Measurements from ENCODE around the gene DUOX1. TPM values are rescaled to one million over a fixed set of nuclear protein-coding genes. Genes with fewer than 3 reads are reported as not detected.

The DUOX1 gene
- total and polyA plus RNA-seq, 2 donors (not counting 3 experiments of a cell fraction or from before 2014, with no cell fraction given): not detected

DNA sequence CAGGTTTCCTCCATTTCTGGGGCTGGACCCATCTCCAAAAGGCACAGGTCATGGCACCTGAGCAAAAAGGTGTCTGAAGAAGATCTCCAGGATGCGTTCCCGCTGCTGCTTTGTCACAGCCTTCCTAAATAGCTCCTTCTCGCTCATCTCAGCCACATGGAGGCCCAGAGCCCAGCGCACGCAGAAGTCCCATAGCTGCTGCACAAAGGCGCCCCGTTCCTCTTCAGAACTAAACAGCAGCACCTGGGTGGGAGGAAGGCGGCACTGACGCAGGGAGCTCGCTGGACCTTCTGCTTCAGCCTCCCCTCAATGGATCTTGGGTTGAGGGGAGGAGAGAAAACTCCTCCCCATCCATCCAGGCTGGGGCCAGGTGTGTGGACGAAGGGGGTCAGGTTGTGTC lies 24.2 kb upstream of the DUOX1 start:
- Histone ChIP-seq H2AFZ (ENCODE audit: low read depth, low read length) (no peak overlapping the region), H3K9me3 (replicated peaks; ENCODE audit: control insufficient read depth, insufficient read depth, low read length) (no peaks in the 10 kb centered on the region), H3K9ac (replicated peaks; ENCODE audit: extremely low read depth, insufficient read depth, low read length) (no peak overlapping the region), H4K20me1 (replicated peaks; ENCODE audit: control insufficient read depth, extremely low read depth, insufficient read depth, low read length) (no peaks in the 10 kb centered on the region), H3K4me1 (ENCODE audit: control insufficient read depth, extremely low read depth, insufficient read depth, low read length) (no peaks in the 10 kb centered on the region), H3K4me3 (replicated peaks in 1 of 3; ENCODE audit: insufficient read depth in 1 of 3, low read depth in 1 of 3, low read length in 3 of 3) (no peak overlapping the region), H3K4me2 (ENCODE audit: insufficient read depth, low read length) (no peak overlapping the region), H3K27me3 (ENCODE audit: control insufficient read depth in 2 of 2, insufficient read depth in 2 of 2, low read length in 2 of 2) (peaks cover 16 to 34% of the 10 kb centered on the region in 2 experiments), H3K36me3 (ENCODE audit: control insufficient read depth in 2 of 2, extremely low read depth in 1 of 2, insufficient read depth in 2 of 2, low read length in 2 of 2) (no peaks in the 10 kb centered on the region), H3K27ac (ENCODE audit: insufficient read depth, low read depth, low read length) (no peak overlapping the region), H3K9me1 (replicated peaks; ENCODE audit: control insufficient read depth, extremely low read depth, insufficient read depth, low read length) (no peaks in the 10 kb centered on the region), H3K79me2 (ENCODE audit: control insufficient read depth, insufficient read depth, low read length) (no peaks in the 10 kb centered on the region)
- no peak for FAIRE-seq
- ChIA-PET CTCF (interaction anchor here (1.6 to 2.7 kb wide), 2 partner anchors 13 to 17 kb away, joined by 4 to 18 read pairs; no protein-coding TSS in a partner anchor), POLR2A (no interaction called here)
- intact Hi-C loops (cut with micrococcal nuclease) (no loop called here), dilution Hi-C loops (cut with MboI; ENCODE audit: extremely low pct_ligation_motif_present, low sequenced_read_pairs) (no loop called here)
- TF ChIP-seq, protein P1, sequence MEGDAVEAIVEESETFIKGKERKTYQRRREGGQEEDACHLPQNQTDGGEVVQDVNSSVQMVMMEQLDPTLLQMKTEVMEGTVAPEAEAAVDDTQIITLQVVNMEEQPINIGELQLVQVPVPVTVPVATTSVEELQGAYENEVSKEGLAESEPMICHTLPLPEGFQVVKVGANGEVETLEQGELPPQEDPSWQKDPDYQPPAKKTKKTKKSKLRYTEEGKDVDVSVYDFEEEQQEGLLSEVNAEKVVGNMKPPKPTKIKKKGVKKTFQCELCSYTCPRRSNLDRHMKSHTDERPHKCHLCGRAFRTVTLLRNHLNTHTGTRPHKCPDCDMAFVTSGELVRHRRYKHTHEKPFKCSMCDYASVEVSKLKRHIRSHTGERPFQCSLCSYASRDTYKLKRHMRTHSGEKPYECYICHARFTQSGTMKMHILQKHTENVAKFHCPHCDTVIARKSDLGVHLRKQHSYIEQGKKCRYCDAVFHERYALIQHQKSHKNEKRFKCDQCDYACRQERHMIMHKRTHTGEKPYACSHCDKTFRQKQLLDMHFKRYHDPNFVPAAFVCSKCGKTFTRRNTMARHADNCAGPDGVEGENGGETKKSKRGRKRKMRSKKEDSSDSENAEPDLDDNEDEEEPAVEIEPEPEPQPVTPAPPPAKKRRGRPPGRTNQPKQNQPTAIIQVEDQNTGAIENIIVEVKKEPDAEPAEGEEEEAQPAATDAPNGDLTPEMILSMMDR (IDR thresholded peaks at IDR 0.05; ENCODE audit: extremely low read depth in 1 of 2, insufficient read depth in 1 of 2, low read depth in 1 of 2, low read length in 2 of 2): no peak
- TF ChIP-seq, protein P2, sequence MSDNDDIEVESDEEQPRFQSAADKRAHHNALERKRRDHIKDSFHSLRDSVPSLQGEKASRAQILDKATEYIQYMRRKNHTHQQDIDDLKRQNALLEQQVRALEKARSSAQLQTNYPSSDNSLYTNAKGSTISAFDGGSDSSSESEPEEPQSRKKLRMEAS (IDR thresholded peaks at IDR 0.05; ENCODE audit: insufficient read depth, insufficient read length): no peak
- no peak for TF ChIP-seq JUN (IDR thresholded peaks at IDR 0.05; ENCODE audit: borderline replicate concordance, insufficient read depth, insufficient read length, low read depth)
- no peak for TF ChIP-seq POLR2A (IDR thresholded peaks at IDR 0.05; ENCODE audit: low read depth, low read length)
- TF ChIP-seq FOS (IDR thresholded peaks at IDR 0.05; ENCODE audit: borderline replicate concordance, insufficient read depth, low read length): no peak
- no peak for TF ChIP-seq GATA2 (IDR thresholded peaks at IDR 0.05; ENCODE audit: insufficient read depth, insufficient read length, low read depth, low read length)
- TF ChIP-seq POLR2AphosphoS5 (IDR thresholded peaks at IDR 0.05; ENCODE audit: insufficient read depth, low read depth, low read length): no peak
- TF ChIP-seq EZH2 (IDR thresholded peaks at IDR 0.05; ENCODE audit: borderline replicate concordance, low read depth, low read length, severe bottlenecking): no peak
- no peak for DNase-seq (ENCODE audit: low read depth, low spot score)
- no TSS peak for BruUV-seq (replicated peaks)
